B cell (primary cell): ENCODE results near the gene PDE4B. TPM values are rescaled to one million over a fixed set of nuclear protein-coding genes. Genes with fewer than 3 reads are reported as not detected.

Source experiments
- ATAC-seq: fragments of 200-7000 bp; cut with Tn5 transposase; one replicate; pipeline ENCODE4 v1.10.0; 2021; ENCODE audit warnings: low read depth, mild to moderate bottlenecking, moderate number of reproducible peaks, moderate library complexity
- CTCF ChIA-PET: fragments of 350-600 bp; sonication (Branson Sonifier 250); formaldehyde crosslinking; loops from one replicate; lab custom pipeline; 2021; ENCODE audit warnings: antibody characterized with exemption, inconsistent platforms; lab: Charles Lee
- POLR2A ChIA-PET: fragments of 350-600 bp; sonication (Branson Sonifier 250); formaldehyde crosslinking; loops from one replicate; lab custom pipeline; 2021; ENCODE audit warnings: antibody characterized with exemption; lab: Charles Lee
- DNase-seq: peaks from one replicate; pipeline ENCODE4 v3.0.0; 2013
- H2AFZ ChIP-seq: 2 replicates; pipeline ENCODE4 v1.6.1; 2012; ENCODE audit warnings: mild to moderate bottlenecking, low read depth, low read length; ENCODE audit not compliant: insufficient read depth, poor library complexity, severe bottlenecking
- H3K27ac ChIP-seq, 2 donors: 1 replicate in 1 of 2; 2 replicates in 1 of 2; pipeline ENCODE4 v1.5.1; 2012 to 2013; ENCODE audit warnings: low read length in 2 of 2, mild to moderate bottlenecking in 2 of 2, moderate library complexity in 1 of 2
- H3K27me3 ChIP-seq, 4 experiments: fragments of 200-600 bp in 1 of 4; sonication (generic) in 1 of 4; replicated peaks in 1 of 4; 1 replicate in 2 of 4; 2 replicates in 2 of 4; pipeline versions ENCODE4 v1.6.1 to v1.7.0; 2013 to 2016; ENCODE audit warnings: low read length in 3 of 4, mild to moderate bottlenecking in 2 of 4, mixed read lengths in 1 of 4, moderate library complexity in 1 of 4; ENCODE audit not compliant: insufficient read depth in 4 of 4, control insufficient read depth in 3 of 4; ENCODE audit errors: control extremely low read depth in 1 of 4
- H3K36me3 ChIP-seq, 2 experiments: replicated peaks in 1 of 2; 1 replicate in 1 of 2; 2 replicates in 1 of 2; pipeline versions ENCODE4 v1.6.1 to v1.7.1; 2013; ENCODE audit warnings: low read length in 1 of 2; ENCODE audit not compliant: insufficient read depth in 2 of 2, control insufficient read depth in 1 of 2; ENCODE audit errors: control extremely low read depth in 1 of 2, extremely low read depth in 1 of 2
- H3K4me1 ChIP-seq, 2 donors: fragments of 200-600 bp in 1 of 2; sonication (generic) in 1 of 2; 1 replicate in 1 of 2; 2 replicates in 1 of 2; pipeline versions ENCODE4 v1.5.1 to v1.6.1; 2013 to 2017; ENCODE audit warnings: low read length in 2 of 2; ENCODE audit not compliant: control insufficient read depth in 2 of 2, insufficient read depth in 2 of 2
- H3K4me2 ChIP-seq: replicated peaks from 2 replicates; pipeline ENCODE3; 2012; ENCODE audit warnings: mild to moderate bottlenecking, low read depth, low read length; ENCODE audit not compliant: poor library complexity, severe bottlenecking
- H3K4me3 ChIP-seq, 5 experiments: fragments of 200-600 bp in 1 of 5; sonication (generic) in 1 of 5; 1 replicate in 3 of 5; 2 replicates in 2 of 5; pipeline versions ENCODE4 v1.5.1 to v1.7.0; 2011 to 2016; ENCODE audit warnings: low read length in 4 of 5, mild to moderate bottlenecking in 4 of 5, low read depth in 2 of 5, control low read depth in 1 of 5, moderate library complexity in 1 of 5; ENCODE audit not compliant: insufficient read depth in 1 of 5; ENCODE audit errors: control extremely low read depth in 1 of 5, extremely low read depth in 1 of 5
- H3K79me2 ChIP-seq: fragments of 200-600 bp; sonication (generic); one replicate; pipeline ENCODE4 v1.6.0; 2016; ENCODE audit warnings: low read length; ENCODE audit not compliant: control insufficient read depth, insufficient read depth
- H3K9ac ChIP-seq: fragments of 200-600 bp; sonication (generic); 2 replicates; pipeline ENCODE4 v1.6.1; 2017; ENCODE audit warnings: mild to moderate bottlenecking, low read length, moderate library complexity
- H3K9me3 ChIP-seq, 3 donors: one replicate each; pipeline versions ENCODE4 v1.6.1 to v1.7.1; 2013; ENCODE audit warnings: low read length in 2 of 3; ENCODE audit not compliant: control insufficient read depth in 2 of 3, insufficient read depth in 1 of 3; ENCODE audit errors: control extremely low read depth in 1 of 3
- H4K20me1 ChIP-seq: 2 replicates; pipeline ENCODE4 v1.6.0; 2012; ENCODE audit warnings: mild to moderate bottlenecking, low read length; ENCODE audit not compliant: insufficient read depth, control insufficient read depth, poor library complexity, severe bottlenecking
- H3K27ac Mint-ChIP-seq: one replicate; pipeline ENCODE4 v1.8.0; 2021; ENCODE audit warnings: mixed read lengths
- H3K27me3 Mint-ChIP-seq: one replicate; pipeline ENCODE4 v1.8.0; 2021; ENCODE audit warnings: mixed read lengths
- H3K4me1 Mint-ChIP-seq: one replicate; pipeline ENCODE4 v1.8.0; 2021; ENCODE audit warnings: mixed read lengths
- H3K4me3 Mint-ChIP-seq: one replicate; pipeline ENCODE4 v1.8.0; 2021; ENCODE audit warnings: mixed read lengths
- H3K9me3 Mint-ChIP-seq: one replicate; pipeline ENCODE4 v1.8.0; 2022; ENCODE audit warnings: mixed read lengths; ENCODE audit not compliant: insufficient read depth
- CTCF ChIP-seq: fragments of 200-600 bp; IDR thresholded peaks from one replicate; pipeline ENCODE4 v1.8.0; 2022; ENCODE audit warnings: antibody characterized with exemption, mild to moderate bottlenecking
- EZH2 ChIP-seq: IDR thresholded peaks from 2 replicates; pipeline ENCODE4 v1.6.1; 2012; ENCODE audit warnings: borderline replicate concordance, low read depth, mild to moderate bottlenecking, moderate library complexity, low read length; ENCODE audit not compliant: insufficient read depth, poor library complexity, severe bottlenecking
- WGBS: methylation state at CpG from one replicate; pipeline ENCODE4 v1.1.5; 2013; ENCODE audit warnings: missing lambda C conversion rate; ENCODE audit not compliant: insufficient coverage; 5-methylcytosine and 5-hydroxymethylcytosine counted together
- intact Hi-C: fragments of 100-400 bp; cut with micrococcal nuclease; formaldehyde crosslinking; loops from one replicate; pipeline ENCODE4 v1.10.0; 2022
- polyA plus RNA-seq: library from polyadenylated mRNA; depleted of rRNA; stranded (reverse); fragments of >200 nt; gene quantifications from 2 replicates; pipeline ENCODE4 v1.2.3, GENCODE V29; 2012
- total RNA-seq, 2 donors: library from RNA; stranded (reverse); fragments of 120-200 nt in 1 of 2; gene quantifications; 1 replicate in 1 of 2; 2 replicates in 1 of 2; pipeline versions ENCODE4 v1.2.3 to v1.2.4, GENCODE V29; 2013 to 2022

Gene PDE4B
- total and polyA plus RNA-seq, 2 donors (not counting 1 experiment from before 2014, with no cell fraction given) = 63.7 to 242 TPM

GRCh38 chr1:66380452-66381212 is 587.9 kb downstream of the PDE4B start:
- no peaks in the 10 kb centered on the region for H4K20me1 ChIP-seq
- Mint-ChIP-seq H3K27ac (peak overlapping the region; percentile 85), H3K4me1 (peaks cover 75% of the 10 kb centered on the region), H3K9me3 (no peaks in the 10 kb centered on the region), H3K4me3 (peak overlapping the region; percentile 74), H3K27me3 (no peaks in the 10 kb centered on the region)
- intact Hi-C loops = loop anchor here (1.0 kb wide), 3 partner anchors 17 to 44 kb away; no protein-coding TSS in a partner anchor
- H3K9me3 ChIP-seq = peaks cover 1 to 10% (median 9%) of the 10 kb centered on the region in 3 donors
- 69% methylated on average over 1 of the region's 3 CpGs for WGBS
- H3K9ac ChIP-seq = peak overlapping the region; percentile 21
- TF ChIP-seq EZH2 (no peak), CTCF (no peak)
- ATAC-seq (peak; percentile 99), DNase-seq (peak; percentile 91)
- POLR2A ChIA-PET = interaction anchor here (0.7 to 1.5 kb wide), 11 partner anchors 12 to 1310 kb away, joined by 3 to 18 read pairs (median 5); no protein-coding TSS in a partner anchor
- no peaks in the 10 kb centered on the region for H3K36me3 ChIP-seq
- H3K4me2 ChIP-seq = peak overlapping the region; percentile 69
- peak overlapping the region in 2 of 5 experiments; percentile 13 to 39 for H3K4me3 ChIP-seq
- H2AFZ ChIP-seq = no peak overlapping the region
- peak overlapping the region; percentile 67 to 83 for H3K27ac ChIP-seq
- CTCF ChIA-PET = interaction anchor here (0.6 to 12.3 kb wide), 18 partner anchors 9 to 738 kb away, joined by 3 to 181 read pairs (median 5); no protein-coding TSS in a partner anchor
- peaks cover 23% of the 10 kb centered on the region for H3K79me2 ChIP-seq
- peaks cover 67 to 68% of the 10 kb centered on the region in 2 donors for H3K4me1 ChIP-seq
- H3K27me3 ChIP-seq = no peaks in the 10 kb centered on the region
